ENCODE data around the gene PARD3.

The PARD3 gene

GRCh38 chr10:34334908-34335307 lies 480.2 kb downstream of the PARD3 start:
- FAIRE-seq (no peak), DNase-seq (ENCODE audit: insufficient read length, low spot score) (no peak)

GRCh38 chr10:34333513-34333912 lies 481.6 kb downstream of the PARD3 start:
- FAIRE-seq (peak; percentile 45), DNase-seq (ENCODE audit: insufficient read length, low spot score) (no peak)

GRCh38 chr10:34327184-34327583 lies 487.9 kb downstream of the PARD3 start:
- no peak for FAIRE-seq

GRCh38 chr10:34323192-34323591 lies 491.9 kb downstream of the PARD3 start:
- no peak for DNase-seq (ENCODE audit: insufficient read length, low spot score)
- FAIRE-seq: no peak

More at GRCh38 chr10:34327184-34327583, 487.9 kb downstream of the PARD3 start:
- no peak for DNase-seq (ENCODE audit: insufficient read length, low spot score)

- DNase-seq (ENCODE audit: insufficient read length, low spot score) (no peak), FAIRE-seq (no peak)
Measured at GRCh38 chr10:34320265-34320664, 494.8 kb downstream of the PARD3 start.

GRCh38 chr10:34319197-34319846 lies 495.8 kb downstream of the PARD3 start:
- DNase-seq (ENCODE audit: insufficient read length, low spot score): no peak
- FAIRE-seq: peak; percentile 48

GRCh38 chr10:34316154-34316553 lies 498.9 kb downstream of the PARD3 start:
- FAIRE-seq (no peak), DNase-seq (ENCODE audit: insufficient read length, low spot score) (no peak)

- DNase-seq (ENCODE audit: insufficient read length, low spot score): no peak
- no peak for FAIRE-seq
Measured at GRCh38 chr10:34314457-34314856, 500.6 kb downstream of the PARD3 start.

- FAIRE-seq (no peak), DNase-seq (ENCODE audit: insufficient read length, low spot score) (no peak)
Measured at GRCh38 chr10:34313888-34314287, 501.2 kb downstream of the PARD3 start.

GRCh38 chr10:34313353-34313752 lies 501.7 kb downstream of the PARD3 start:
- FAIRE-seq (peak; percentile 33), DNase-seq (ENCODE audit: insufficient read length, low spot score) (no peak)

- no peak for DNase-seq (ENCODE audit: insufficient read length, low spot score)
- FAIRE-seq: no peak
Measured at GRCh38 chr10:34311679-34312078, 503.4 kb downstream of the PARD3 start.

GRCh38 chr10:34310234-34310633 lies 504.9 kb downstream of the PARD3 start:
- FAIRE-seq: no peak
- DNase-seq (ENCODE audit: insufficient read length, low spot score): no peak

GRCh38 chr10:34305189-34305588 lies 509.9 kb downstream of the PARD3 start:
- FAIRE-seq: no peak
- no peak for DNase-seq (ENCODE audit: insufficient read length, low spot score)

- DNase-seq (ENCODE audit: insufficient read length, low spot score) (no peak), FAIRE-seq (no peak)
Measured at GRCh38 chr10:34303022-34303421, 512.1 kb downstream of the PARD3 start.

- FAIRE-seq: peak; percentile 66
Measured at GRCh38 chr10:34299105-34299611, 515.9 kb downstream of the PARD3 start.

GRCh38 chr10:34298346-34298818 lies 516.7 kb downstream of the PARD3 start:
- DNase-seq (ENCODE audit: insufficient read length, low spot score) (no peak), FAIRE-seq (no peak)

More at GRCh38 chr10:34299105-34299611, 515.9 kb downstream of the PARD3 start:
- DNase-seq (ENCODE audit: insufficient read length, low spot score): no peak

GRCh38 chr10:34297541-34298345 lies 517.4 kb downstream of the PARD3 start:
- DNase-seq (ENCODE audit: insufficient read length, low spot score) (no peak), FAIRE-seq (peak; percentile 62)

- FAIRE-seq (no peak), DNase-seq (ENCODE audit: insufficient read length, low spot score) (no peak)
Measured at GRCh38 chr10:34295142-34295548, 520.0 kb downstream of the PARD3 start.

- FAIRE-seq (no peak), DNase-seq (ENCODE audit: insufficient read length, low spot score) (no peak)
Measured at GRCh38 chr10:34294137-34294536, 521.0 kb downstream of the PARD3 start.

- FAIRE-seq: no peak
- DNase-seq (ENCODE audit: insufficient read length, low spot score): no peak
Measured at GRCh38 chr10:34292675-34293074, 522.4 kb downstream of the PARD3 start.

GRCh38 chr10:34292194-34292565 lies 522.9 kb downstream of the PARD3 start:
- FAIRE-seq (no peak), DNase-seq (ENCODE audit: insufficient read length, low spot score) (no peak)
